COR-L47 (cell line): ENCODE data around the gene ZNF860.
"Not testable (repeated sequence)": the region's sequence is repeated elsewhere in the genome, so short reads cannot be mapped to it uniquely, and the experiment has no call there.

Source experiments
- DNase-seq: peaks from one replicate; lab custom pipeline; 2025; lab: John Stamatoyannopoulos, UW

The ZNF860 gene

GRCh38 chr3:31960793-31961431 is 20.6 kb upstream of the ZNF860 start:
- no peak for DNase-seq

GRCh38 chr3:31962801-31963205 is 18.7 kb upstream of the ZNF860 start:
- DNase-seq, result no peak

- no peak for DNase-seq
These were observed 14.5 kb upstream of the ZNF860 start for GRCh38 chr3:31966978-31967591.

- no peak for DNase-seq
These were observed 14.0 kb upstream of the ZNF860 start for GRCh38 chr3:31967592-31967991.

- DNase-seq, result no peak
These were observed 13.1 kb upstream of the ZNF860 start for GRCh38 chr3:31968369-31968926.

GRCh38 chr3:31968927-31969418 is 12.6 kb upstream of the ZNF860 start:
- DNase-seq, result no peak

DNA sequence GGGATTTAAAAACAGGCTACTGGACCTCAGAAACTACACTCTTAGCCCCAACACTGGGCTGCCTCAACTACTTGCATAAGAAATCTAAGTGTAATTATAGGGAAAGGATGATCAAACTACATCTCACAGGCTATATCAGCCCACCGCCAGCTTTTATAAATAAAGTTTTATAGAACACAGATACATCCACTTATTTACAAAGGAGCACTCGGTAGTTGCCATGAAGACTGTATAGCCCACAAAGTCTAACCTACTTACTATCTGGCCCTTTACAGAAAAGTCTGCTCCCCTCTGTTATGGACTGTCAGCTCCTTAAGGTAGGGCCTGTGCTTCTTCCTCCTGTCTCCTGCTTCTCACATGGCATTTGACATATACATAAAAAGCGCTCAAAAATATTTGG is 9.9 kb upstream of the ZNF860 start:
- DNase-seq, result no peak

- no peak for DNase-seq
These were observed 8.5 kb upstream of the ZNF860 start for GRCh38 chr3:31973081-31973480.

DNA sequence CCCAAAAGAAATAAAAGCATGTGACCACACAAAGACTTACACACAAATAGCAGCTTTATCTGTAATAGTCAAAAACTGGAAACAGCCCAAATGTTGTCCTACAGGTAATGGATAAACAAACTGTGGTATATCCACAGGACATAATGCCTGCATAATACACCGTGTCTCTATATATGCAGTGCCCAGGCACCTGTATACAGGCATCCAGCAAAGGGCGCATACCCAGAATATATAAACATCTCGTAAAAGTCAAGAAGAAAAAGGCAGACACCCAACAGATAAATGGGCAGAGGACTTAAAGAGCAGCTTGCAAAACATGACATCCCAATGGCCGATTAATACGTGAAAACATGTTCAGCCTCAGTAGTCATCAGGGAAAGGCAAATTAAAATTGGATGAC is 7.7 kb upstream of the ZNF860 start:
- no peak for DNase-seq

DNA sequence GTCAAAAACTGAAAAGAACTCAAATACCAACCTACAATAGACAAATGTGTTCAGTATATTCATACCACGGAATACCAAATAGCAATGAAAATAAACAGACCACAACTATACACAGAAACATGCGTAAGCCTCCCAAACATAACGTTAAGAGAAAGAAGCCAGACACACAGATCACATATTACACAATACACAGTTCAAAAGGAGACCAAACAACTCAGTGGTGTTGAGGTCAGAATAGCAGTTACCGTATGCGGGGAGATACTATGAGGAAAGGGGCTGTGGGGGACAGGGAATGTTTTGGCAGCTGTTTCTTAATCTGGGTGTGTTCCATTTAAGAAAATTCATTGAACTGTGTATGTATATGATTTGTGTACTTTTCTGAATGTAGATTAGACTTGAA is 7.1 kb upstream of the ZNF860 start:
- no peak for DNase-seq

DNA sequence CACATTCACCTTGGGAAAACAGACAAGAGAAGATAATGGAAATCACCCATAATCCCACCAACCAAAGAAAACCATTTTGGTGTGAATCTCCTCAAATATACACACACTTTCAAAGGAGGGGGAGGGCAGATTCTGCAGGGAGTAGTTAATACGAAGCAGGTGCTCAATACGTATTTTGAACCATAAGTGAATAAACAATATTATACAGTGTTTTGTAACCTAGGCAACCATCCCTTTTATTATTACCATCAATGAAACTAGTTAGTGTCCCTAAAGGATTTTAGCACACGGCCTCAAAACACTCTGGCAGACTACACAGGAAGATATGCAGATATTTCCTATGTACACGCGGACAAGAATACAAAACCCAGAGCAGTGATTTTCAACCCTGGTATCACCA is 6.6 kb upstream of the ZNF860 start:
- DNase-seq, result no peak

- DNase-seq, result no peak
These were observed 5.2 kb upstream of the ZNF860 start for GRCh38 chr3:31976302-31976701.

DNA sequence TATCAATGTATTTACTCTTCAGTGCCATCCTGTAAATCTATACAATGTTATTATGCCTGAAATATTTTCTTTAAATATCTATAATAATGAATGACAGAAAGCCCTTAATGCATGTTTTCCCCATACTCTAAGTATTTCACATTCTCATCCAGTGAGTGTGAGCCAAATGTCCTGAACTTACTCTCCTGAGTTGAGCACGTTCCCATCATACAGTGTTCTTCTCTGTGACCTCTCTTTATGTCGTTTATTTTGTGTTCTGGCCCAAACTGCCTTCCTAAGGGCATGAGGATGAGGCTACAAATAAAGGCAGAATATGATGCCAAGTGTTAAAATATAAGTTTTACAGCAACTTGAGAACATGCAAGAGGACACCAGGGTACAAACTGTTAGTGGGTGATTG is 3.8 kb upstream of the ZNF860 start:
- DNase-seq, result no peak

DNA sequence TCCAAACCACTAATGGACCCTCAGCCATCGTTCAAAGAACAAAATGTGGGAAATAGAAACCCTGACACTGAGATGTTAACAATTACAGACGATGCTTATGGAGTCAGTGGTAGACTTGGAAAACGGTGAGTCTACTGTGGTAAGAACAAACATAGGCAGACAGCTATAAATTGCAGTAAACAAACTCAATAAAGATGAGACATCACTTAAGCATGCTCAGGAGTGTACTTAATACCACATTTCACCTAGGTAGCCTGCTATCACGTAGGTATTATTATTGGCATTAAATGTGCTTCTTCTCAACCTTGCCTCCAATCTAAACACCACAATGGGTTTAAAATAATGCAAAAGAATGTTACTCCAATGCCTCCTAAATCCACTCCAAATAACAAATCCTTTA is 3.0 kb upstream of the ZNF860 start:
- no peak for DNase-seq

- no peak for DNase-seq
These were observed 2.4 kb upstream of the ZNF860 start for GRCh38 chr3:31979001-31979697.

GRCh38 chr3:31980530-31981205 is 882 bp upstream of the ZNF860 start:
- peak; percentile 33 for DNase-seq

- DNase-seq, result no peak
These were observed 2.8 kb downstream of the ZNF860 start for GRCh38 chr3:31984321-31984720.

GRCh38 chr3:31985831-31986230 is 4.3 kb downstream of the ZNF860 start:
- no peak for DNase-seq

GRCh38 chr3:31988271-31988670 is 6.7 kb downstream of the ZNF860 start:
- no peak for DNase-seq

GRCh38 chr3:31992995-31993394 is 11.4 kb downstream of the ZNF860 start:
- DNase-seq, result not testable (repeated sequence)

- no peak for DNase-seq
These were observed 12.3 kb downstream of the ZNF860 start for GRCh38 chr3:31993843-31994242.

DNA sequence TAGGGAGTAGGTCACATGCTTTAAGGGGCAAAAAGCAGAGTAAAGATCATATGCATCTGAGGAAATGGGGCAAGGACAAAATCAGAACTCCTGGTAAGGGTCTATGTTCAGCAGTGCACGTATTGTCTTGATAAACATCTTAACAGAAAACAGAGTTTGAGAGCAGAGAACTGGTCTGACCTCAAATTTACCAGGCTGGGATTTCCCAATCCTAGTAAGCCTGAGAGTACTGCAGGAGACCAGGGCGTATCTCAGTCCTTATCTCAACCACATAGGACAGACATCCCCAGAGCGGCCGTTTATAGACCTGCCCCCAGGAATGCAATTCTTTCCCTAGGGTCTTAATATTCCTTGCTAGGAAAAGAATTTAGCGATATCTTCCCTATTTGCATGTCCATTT is 13.5 kb downstream of the ZNF860 start:
- not testable (repeated sequence) for DNase-seq
